Stimulated activated CD8-positive, alpha-beta memory T cell treated with anti-CD3 and anti-CD28 coated beads, Interleukin-12 subunit alpha, Interleukin-12 subunit beta, amount 100 ng/mL, for 24 hours (primary cell): Measurements from ENCODE around the gene LOXL4.
"Not testable (repeated sequence)": the region's sequence is repeated elsewhere in the genome, so short reads cannot be mapped to it uniquely, and the experiment has no call there.

Source experiments
- DNase-seq: peaks from one replicate; pipeline ENCODE4 v3.0.0-alpha.2; 2020; ENCODE audit errors: extremely low read depth

The LOXL4 gene

DNA sequence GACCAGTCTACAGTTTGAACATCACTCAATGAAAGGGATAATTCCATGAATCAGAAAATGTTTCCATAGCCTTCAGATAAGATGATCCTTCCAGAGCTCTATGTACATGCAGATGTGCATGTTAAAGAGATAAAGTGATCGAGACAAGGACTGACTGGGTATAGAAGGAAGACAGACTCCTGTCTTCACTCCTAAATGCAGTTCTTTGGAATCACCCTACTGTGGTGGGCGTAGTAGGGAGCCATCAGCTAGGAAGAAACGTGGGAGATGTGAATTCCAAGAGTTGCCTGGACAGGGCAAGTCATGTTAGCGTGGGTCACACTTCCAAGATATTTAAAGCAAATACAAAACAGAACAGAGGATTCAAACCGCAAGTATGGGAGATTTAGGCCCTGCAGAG lies 23.9 kb downstream of the LOXL4 start:
- no peak for DNase-seq

DNA sequence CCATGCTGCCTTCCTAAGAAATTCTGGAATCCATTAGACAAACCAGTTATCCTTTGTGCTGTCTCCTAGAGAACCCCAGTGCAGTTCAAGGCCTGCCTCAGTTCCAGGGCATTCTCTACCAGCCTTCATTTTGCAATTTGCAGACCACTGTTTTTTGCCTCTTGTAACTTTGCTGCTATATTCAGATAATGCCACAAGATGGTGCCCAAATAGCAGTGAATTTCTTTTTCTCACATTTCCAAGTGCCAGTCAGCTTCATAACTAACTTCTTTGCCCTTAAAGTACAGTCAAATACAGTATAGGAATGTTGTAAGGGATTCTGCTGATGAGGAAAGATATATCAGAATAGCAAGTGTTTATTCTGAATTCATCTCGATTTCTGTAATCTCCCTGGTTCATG lies 25.2 kb downstream of the LOXL4 start:
- DNase-seq: no peak

DNA sequence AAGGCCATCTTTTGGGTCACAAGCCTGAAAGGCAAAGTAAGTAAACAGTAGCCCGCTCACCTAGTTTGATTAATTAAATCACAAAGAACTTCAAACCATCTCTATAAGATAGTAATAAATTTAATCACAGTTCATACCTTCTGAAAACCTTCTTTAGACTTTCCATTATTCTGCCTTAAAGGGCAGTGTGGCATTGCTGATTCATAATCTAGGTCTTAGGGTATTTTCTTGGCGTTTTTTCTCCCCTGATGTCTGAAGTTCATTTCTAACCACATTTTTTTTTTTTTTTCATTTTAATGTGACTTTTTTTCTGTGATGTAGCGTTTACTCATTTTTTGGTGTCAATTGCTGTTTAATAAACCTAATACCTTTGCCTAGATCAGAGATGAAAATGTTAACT lies 27.5 kb downstream of the LOXL4 start:
- DNase-seq: no peak

DNA sequence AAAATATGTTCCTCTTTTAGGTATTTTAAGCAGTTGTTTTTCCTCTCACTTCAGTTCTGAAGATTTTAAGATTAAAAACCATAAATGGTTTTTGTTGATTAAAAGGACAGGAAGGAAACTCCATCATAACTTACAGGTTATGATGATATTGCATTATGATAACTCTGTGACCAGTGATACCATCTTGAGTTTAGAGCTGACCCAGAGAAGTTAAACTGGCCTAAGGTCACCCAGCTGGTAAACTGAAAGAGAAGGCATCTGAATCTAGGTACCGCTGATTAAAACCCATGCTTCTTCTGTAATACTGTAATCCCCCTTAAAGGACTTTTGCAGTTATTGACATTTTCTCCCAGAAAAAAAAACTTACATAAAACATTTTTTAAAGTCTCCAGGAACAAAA lies 29.6 kb downstream of the LOXL4 start:
- no peak for DNase-seq

DNA sequence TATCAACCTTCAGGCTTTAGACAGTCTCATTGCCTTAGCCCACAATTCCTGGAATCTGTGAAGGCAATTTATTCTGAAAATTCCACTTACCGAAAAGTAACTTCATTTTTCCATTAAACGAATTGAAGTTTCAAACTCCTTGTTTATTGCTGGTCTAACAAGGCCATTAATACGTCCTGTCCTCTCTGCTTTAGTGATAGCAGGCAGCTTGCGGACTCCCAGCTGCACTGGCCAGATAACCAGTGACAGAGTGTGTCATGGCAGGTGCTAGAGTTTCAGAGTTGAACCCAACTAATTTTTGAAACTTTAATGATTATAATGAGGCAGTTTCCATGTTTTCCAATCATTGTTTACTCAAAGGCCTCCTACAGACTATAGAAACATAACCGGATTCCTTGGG lies 31.1 kb downstream of the LOXL4 start:
- no peak for DNase-seq

DNA sequence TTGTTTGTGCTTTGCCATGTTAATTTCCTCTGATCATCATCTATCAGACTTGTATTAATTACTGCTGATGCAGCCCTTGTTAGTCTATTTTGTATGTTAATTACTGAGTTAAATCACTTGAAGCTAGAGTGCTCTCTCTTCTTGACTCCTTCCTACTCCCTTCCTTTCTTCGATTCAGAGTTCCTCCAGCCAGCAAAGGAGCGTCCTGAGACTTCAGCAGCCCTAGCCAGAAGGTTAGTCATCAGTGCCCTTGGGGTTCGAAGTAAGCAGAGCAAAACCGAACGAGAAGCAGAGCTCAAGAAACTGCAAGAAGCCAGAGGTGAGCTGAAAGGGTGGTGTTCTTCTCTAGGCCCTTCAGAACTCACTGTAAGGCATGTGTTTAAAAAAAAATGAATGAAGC lies 32.1 kb downstream of the LOXL4 start:
- DNase-seq: no peak

DNA sequence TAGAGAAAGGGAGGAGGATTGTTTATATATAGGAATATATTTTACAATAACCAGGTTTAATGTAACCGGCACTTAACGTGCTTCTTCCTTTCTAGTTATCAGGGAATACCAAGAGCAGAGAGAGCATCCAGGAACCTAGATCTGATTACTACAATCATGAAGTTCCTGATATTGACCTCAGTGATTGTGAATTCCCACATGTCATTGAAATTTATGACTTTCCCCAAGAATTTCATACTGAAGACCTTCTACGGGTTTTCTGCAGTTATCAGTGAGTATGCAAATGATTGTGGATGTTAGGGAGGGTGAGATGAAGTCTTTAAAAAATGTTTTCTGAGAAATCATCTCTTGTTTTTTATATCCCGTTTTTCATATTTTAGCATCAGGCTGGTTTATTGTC lies 36.6 kb downstream of the LOXL4 start:
- DNase-seq: no peak

DNA sequence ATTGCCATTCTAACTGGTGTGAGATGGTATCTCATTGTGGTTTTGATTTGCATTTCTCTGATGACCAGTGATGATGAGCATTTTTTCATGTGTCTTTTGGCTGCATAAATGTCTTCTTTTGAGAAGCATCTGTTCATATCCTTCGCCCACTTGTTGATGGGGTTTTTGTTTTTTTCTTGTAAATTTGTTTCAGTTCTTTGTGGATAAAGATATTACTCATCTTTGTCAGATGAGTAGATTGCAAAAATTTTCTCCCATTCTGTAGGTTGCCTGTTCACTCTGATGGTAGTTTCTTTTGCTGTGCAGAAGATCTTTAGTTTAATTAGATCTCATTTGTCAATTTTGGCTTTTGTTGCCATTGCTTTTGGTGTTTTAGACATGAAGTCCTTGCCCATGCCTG lies 39.7 kb downstream of the LOXL4 start:
- DNase-seq: not testable (repeated sequence)

DNA sequence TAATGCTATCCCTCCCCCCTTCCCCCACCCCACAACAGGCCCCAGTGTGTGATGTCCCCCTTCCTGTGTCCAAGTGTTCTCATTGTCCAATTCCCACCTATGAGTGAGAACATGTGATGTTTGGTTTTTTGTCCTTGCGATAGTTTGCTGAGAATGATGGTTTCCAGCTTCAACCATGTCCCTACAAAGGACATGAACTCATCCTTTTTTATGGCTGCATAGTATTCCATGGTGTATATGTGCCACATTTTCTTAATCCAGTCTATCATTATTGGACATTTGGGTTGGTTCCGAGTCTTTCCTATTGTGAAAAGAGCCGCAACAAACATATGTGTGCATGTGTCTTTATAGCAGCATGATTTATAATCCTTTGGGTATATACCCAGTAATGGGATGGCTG lies 40.3 kb downstream of the LOXL4 start:
- DNase-seq: not testable (repeated sequence)

DNA sequence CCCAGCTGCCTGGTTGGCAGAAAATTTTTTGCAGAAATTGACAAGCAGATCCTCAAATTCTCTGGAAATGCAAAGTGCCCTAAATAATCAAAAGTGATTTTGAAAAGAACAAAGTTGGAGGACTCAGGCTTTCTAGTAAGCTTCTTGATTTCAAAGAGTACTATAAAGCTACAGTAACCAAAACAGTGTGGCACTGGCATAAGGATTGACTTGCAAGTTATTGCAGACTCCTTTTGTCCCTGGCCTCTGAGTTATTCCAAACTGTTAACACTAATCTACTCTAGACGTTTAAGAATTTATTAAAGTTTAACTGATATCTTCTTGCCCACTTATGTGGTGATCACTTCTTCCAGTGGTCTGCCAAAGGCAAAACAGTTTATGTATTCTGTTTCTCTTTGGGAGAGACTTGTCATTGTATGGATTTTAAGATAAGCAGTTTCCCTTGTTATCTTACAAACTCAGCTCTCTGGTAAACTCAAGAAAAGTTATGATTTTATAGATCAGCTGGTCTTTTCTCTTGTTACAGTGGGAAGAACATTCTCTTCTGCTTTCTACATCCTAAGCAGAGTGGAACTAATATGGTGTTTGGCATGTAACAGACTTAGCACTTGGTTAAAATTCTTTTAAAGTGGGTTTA lies 41.4 kb downstream of the LOXL4 start:
- no peak for DNase-seq

DNA sequence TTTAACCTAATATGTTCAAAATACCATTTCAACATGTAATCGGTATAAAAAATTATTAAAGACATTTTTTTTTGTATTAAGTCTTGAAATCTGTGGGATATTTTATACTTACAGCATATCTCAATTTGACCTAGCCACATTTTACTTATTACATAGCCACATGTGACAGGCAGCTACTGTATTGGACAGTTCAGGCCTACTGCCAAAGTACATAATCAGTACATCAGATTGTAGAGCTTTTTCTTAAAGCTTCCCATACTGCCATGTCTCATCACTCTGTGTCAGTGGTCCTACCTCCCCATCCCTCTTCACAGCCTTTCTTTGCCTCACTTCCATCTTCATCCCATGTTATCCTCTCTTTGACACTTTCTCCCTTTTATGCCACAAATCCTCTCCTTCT lies 43.0 kb downstream of the LOXL4 start:
- DNase-seq: no peak

DNA sequence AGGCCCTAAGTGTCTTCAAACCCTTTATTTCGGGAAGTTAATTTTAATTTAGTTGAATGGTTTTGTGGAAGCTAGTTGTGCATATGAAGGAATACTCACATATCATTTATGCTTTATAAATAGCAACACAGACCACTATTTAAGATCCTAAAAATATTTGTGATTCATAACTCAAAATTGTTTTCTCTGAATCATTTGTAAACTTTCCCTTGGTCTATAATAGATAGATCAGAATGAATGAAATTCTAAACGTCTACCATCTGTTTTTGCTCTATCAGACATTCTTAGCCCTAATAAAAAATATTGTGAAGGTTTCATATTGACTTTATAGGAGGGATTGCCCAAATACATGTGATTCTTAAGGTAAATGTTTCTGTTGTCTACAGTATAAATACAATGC lies 43.5 kb downstream of the LOXL4 start:
- DNase-seq: no peak

DNA sequence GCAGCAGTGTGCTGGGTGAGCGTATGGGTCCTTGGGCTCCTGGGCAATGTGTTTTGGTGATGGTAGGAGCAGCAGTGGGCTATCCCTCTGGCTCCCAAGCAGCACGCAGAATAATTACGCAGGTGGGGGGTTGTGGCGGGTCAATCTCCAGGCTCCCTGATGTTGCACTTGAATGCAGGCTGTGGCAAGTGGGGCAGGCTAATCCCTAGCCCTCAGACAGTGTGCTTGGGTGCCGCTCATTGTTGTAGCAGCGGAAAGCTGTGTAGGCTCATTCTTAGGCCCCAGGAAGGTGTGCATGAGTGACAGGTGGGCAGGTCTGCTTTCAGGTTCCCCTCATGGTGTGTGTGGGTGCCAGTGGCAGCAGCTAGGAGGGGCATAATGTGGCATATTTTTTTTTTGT lies 44.1 kb downstream of the LOXL4 start:
- no peak for DNase-seq

DNA sequence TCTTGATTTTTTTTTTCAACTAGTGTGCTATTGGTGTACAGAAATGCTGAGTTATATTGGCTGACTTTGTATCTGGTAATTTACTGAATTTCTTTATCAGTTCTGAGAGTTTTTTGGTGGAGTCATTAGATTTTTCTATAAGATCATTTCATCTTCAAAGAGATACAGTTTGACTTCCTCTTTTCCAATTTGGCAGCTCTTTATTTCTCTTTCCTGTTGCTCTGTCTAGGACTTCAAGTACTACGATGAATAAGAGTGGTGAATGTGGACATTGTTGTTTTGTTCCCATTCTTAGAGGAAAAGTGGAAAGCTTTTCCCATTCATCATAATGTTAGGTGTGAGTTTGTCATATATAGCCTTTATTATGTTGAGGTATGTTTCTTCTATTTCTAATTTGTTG lies 50.2 kb downstream of the LOXL4 start:
- no peak for DNase-seq

DNA sequence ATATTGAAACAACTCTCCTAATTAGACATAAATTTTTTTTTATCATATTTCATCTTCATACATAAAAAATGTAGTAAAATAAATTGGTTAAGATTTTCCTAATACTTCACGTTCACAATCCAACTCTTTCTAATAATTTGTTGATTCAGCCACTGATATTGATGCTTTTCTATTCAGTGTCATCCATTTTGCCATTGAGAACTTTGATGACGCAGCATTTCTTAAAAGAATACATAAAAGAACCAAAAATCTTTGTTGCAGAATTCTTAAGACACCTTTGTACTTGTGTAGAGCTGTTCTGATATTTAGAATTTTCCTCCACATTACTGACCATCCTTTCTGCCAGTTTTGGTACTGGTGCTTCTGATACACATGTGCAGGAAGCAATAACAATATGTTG lies 52.6 kb downstream of the LOXL4 start:
- no peak for DNase-seq

DNA sequence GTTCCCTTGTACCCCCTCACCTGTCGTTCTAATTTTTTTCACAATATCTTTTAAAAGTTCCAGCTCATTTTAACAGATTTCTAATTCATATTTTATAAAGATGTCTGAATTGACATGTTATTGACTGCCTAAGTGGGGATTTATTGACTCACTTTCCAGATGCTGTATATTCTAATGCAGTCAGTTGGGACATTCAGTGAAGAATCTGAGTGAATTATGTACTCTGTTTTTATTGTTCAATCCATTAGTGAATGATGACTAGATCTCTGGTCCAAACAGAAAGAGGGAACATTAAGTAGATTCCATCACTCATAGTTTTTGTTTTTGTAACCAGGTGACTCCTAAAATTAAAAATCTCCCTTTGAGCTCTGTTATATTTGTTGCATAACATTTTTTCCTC lies 54.3 kb downstream of the LOXL4 start:
- DNase-seq: no peak

DNA sequence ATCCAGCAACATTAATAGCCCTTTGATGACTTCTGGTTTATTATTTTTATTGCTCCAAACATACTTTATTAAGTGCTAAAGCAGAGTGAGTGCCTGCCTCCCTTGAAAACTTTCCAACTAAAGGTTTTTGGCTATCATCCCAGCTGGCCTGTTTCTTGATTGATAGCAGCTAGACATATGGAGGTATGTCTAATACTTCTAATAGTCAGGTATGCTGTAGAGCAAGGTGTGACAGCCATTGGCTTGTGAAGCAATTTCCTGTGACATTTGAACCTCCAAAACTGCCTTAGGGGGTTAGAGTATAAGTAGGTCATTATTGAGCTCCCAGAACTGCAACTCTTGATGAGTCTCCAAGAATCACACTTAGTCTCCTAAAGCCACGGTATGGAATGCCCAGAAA lies 55.8 kb downstream of the LOXL4 start:
- DNase-seq: no peak

DNA sequence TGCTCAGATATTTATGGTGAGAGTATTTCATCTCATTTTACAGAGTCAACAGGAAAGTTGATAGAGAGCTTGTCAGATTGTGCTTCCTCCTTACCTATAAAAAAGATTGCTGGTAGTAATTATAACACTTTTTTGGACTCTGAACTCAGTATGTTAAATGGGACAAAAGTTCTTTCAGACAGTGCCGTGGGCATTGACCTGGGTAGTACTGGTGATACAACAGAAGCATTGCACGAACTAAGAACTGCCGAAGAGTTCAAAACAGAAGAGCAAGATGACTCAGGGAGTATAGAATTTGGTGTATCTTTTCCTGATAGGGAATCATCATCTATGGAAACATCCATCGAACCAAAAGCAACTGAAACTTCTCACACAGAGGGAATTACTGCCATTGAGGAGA lies 58.6 kb downstream of the LOXL4 start:
- DNase-seq: no peak

DNA sequence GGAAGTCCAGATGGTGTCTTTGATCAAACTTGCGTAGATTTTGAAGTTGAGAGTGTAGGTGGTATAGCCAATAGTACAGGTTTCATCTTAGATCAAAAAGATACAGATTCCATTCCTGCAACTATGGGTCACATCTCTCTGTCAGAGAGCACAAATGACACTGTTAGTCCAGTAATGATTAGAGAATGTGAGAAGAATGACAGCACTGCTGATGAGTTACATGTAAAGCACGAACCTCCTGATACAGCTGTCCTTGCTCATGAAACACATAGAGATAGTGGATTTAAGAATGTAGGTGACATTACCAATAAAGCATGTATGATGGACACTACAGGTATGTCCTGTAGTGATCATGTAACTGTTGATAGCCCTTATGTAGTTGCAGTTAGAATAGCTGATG lies 59.1 kb downstream of the LOXL4 start:
- DNase-seq: no peak

DNA sequence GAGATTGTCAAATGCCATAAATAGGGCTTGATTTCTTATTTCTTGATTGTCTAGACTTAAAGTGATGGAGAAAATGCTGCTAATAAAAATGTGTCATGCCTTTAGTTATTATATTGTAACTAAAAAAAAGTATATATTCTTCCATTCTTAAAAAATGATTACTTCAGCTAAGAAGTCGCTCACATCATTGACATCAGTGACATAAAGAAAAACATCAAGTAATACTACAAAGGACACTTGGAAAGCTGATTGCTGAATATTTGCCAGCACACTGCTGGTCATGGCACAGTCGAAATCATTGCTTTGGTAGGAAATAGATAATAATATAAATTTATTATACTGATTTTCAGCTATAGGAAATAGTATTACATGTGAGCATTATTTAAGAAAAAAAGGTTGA lies 62.6 kb downstream of the LOXL4 start:
- no peak for DNase-seq

DNA sequence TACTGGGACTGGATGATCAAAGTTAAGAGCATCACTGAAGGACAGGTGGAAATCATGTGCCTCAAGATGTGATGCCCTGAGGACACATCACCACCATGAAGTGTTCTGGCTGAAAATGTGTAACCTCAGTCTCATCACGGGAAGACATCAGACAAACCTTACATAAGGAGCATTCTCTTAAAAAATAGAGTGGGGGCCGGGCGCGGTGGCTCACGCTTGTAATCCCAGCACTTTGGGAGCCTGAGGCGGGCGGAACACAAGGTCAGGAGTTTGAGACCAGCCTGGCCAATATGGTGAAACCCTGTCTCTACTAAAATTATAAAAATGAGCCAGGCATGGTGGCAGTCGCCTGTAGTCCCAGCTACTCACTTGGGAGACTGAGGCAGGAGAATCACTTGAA lies 65.6 kb downstream of the LOXL4 start:
- no peak for DNase-seq

DNA sequence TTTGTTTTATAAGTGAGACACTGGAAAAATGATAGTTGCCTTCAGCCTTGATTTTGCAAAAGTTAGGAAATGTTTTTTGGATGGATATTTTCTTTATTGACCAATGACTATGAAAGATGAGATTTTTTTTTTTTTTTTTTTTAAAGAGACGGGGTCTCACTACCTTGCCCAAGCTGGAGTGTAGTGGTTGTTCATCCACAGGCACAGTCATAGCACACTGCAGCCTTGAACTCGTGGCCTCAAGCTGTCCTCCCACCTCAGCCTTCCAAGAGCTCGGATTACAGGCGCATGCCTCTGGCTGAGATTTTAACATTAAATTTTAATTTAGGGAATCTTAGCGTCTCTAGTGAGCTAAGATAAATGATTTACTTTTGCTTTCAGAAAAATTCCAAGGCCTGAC lies 66.2 kb downstream of the LOXL4 start:
- no peak for DNase-seq
